ENCODE results near the gene UAP1. TPM values are rescaled to one million over a fixed set of nuclear protein-coding genes. Genes with fewer than 3 reads are reported as not detected.

Gene UAP1
- total RNA-seq, 4 donors from 2014 or later = 51.5 to 246 (median 61.8) TPM

DNA sequence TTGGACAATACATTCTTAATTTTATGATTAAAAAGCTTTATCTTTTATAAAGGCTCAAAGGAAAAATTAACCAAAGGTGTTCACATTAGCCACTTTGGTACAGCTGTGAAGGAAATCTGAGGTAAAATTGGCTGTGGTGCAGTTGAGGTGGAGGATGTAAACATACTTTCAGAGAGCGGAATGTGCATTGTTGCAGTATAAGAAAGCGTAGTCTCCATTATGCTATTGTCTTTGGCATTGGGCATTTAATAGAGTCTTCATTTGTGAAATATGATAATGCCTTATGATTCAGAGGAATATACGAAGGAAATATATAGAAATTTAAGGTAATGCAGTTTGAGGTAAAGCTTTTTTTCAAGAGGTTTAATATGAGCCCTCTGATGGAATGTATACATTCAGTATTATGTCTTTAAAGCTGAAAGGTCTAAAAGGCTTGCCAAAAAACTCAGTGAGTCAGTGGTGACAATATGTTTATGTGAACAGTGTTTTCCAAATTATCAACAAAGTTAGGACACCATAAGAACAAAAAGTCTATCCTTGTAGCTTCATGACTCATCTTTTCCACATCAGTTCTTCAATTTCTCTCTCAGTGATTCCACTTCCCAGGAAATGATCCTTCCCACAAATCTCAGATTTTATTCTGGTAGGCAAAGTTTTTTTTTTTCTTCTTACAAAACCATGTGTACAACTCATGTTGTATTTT is 43.9 kb downstream of the UAP1 start:
- Histone ChIP-seq H3K4me1 (peaks cover 0 to 16% (median 7%) of the 10 kb centered on the region in 4 donors), H3K27ac (replicated peaks in 1 of 4) (peak overlapping the region; percentile 25 to 64 (median 40)), H3K36me3 (peaks cover 0 to 40% (median 20%) of the 10 kb centered on the region in 4 donors), H3K27me3 (no peaks in the 10 kb centered on the region), H3K9me3 (no peaks in the 10 kb centered on the region), H3K4me3 (no peak overlapping the region)
- intact Hi-C loops (cut with DNase I) = no loop called here
- TF ChIP-seq POLR2A (IDR thresholded peaks at IDR 0.05; ENCODE audit: low read depth) (no peak), EP300 (IDR thresholded peaks at IDR 0.05) (peak; percentile 8), POLR2AphosphoS5 (IDR thresholded peaks at IDR 0.05) (peak in 1 of 2 donors; percentile 64)
- TF ChIP-seq, protein P1, sequence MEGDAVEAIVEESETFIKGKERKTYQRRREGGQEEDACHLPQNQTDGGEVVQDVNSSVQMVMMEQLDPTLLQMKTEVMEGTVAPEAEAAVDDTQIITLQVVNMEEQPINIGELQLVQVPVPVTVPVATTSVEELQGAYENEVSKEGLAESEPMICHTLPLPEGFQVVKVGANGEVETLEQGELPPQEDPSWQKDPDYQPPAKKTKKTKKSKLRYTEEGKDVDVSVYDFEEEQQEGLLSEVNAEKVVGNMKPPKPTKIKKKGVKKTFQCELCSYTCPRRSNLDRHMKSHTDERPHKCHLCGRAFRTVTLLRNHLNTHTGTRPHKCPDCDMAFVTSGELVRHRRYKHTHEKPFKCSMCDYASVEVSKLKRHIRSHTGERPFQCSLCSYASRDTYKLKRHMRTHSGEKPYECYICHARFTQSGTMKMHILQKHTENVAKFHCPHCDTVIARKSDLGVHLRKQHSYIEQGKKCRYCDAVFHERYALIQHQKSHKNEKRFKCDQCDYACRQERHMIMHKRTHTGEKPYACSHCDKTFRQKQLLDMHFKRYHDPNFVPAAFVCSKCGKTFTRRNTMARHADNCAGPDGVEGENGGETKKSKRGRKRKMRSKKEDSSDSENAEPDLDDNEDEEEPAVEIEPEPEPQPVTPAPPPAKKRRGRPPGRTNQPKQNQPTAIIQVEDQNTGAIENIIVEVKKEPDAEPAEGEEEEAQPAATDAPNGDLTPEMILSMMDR (IDR thresholded peaks at IDR 0.05) = no peak
- WGBS = 83% methylated on average over 3 of the region's 3 CpGs
- DNase-seq (ENCODE audit: extremely low spot score) = no peak

DNA sequence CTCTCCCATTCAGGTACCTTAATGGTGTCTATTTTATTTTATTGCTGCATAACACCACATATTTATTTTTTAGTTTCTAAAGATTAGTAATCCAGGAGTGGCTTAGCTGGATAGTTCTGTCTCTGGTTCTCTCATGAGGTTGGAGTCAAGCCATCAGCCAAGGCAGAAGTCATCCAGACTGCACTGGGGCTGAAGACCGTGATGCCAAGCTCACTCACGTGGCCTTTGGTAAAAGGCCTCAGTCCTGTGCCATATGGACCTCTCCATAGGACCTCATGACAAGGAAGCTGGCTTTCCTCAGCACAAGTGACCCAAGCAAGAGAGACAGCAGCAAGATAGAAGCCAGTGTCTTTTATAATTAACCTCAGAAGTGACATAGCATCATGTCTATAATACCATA is 47.8 kb downstream of the UAP1 start:
- 100% methylated on average over 2 of the region's 2 CpGs for WGBS
- TF ChIP-seq POLR2A (IDR thresholded peaks at IDR 0.05; ENCODE audit: low read depth) = no peak
- TF ChIP-seq, protein P1 (IDR thresholded peaks at IDR 0.05) = no peak
- TF ChIP-seq POLR2AphosphoS5 (IDR thresholded peaks at IDR 0.05) = no peak
- no peak for TF ChIP-seq EP300 (IDR thresholded peaks at IDR 0.05)
- no peaks in the 10 kb centered on the region for H3K27me3 ChIP-seq
- H3K36me3 ChIP-seq = peaks cover 0 to 6% (median 0%) of the 10 kb centered on the region in 4 donors
- no peaks in the 10 kb centered on the region for H3K9me3 ChIP-seq
- peaks cover 12 to 35% (median 27%) of the 10 kb centered on the region in 4 donors for H3K4me1 ChIP-seq
- H3K27ac ChIP-seq (replicated peaks in 1 of 4) = no peak overlapping the region
- DNase-seq (ENCODE audit: extremely low spot score) = no peak
- intact Hi-C loops (cut with DNase I) = no loop called here
- H3K4me3 ChIP-seq = no peak overlapping the region

DNA sequence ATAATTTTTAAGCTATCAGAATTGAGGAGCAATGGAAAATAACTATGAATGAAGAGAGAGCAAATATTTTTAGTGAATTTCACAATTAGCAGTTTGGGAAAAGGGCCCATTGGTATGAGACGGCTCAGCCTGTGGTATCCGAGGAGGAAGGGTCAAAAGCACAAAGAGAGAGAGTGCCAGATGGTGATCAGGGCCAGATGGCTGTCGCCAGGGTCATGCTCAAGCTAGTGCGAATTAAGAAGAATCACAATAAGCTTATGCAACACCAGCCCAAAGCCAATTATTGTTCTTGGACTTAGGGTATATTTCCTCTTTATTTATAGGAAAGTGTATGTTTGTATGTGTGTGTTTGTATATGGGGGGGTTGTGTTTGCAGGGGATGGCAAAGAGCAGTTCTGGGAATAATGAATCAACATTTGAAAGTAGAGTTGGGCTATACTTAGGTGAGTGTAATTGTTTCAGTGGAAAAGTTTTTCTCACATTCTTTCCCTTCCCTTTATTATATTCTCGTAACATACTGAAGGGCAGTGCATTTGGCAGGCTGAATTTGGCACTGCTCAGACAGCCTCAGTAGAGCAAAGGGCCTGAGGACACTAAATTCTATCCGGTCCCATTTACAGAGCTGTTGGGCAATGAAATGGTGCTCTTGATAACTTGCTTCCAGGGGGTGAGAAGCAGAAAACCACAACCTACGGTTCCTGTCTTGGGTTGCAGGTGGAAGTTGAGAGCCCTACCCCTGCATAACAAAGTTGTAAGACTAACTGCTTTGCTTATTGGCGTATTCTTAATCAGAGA is 51.3 kb downstream of the UAP1 start:
- no peak overlapping the region for H3K4me3 ChIP-seq

DNA sequence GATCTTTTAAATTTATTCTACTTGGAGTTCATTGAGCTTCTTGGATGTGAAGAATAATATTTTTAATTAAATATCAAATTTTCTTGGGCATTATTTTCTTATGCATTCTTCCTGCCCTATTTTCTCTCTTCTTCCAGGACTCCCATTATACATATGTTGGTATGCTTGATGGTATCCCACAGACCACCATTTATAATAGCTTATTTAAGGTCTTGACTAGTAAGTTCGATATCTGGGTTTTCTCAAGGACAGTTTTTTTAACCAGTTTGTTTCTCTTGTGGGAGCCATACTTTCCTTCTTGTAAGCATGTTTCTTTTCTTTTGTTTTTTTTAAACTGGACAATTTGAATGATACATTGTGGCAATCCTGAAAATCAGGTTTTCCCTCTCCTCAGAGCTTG is 55.3 kb downstream of the UAP1 start:
- Histone ChIP-seq H3K27me3 (no peaks in the 10 kb centered on the region), H3K36me3 (no peaks in the 10 kb centered on the region), H3K4me1 (peaks cover 12 to 20% (median 19%) of the 10 kb centered on the region in 4 donors), H3K27ac (replicated peaks in 1 of 4) (no peak overlapping the region), H3K9me3 (peaks cover 0 to 14% (median 5%) of the 10 kb centered on the region in 4 donors), H3K4me3 (no peak overlapping the region)
- TF ChIP-seq EP300 (IDR thresholded peaks at IDR 0.05) = no peak
- TF ChIP-seq POLR2AphosphoS5 (IDR thresholded peaks at IDR 0.05) = no peak
- no peak for TF ChIP-seq POLR2A (IDR thresholded peaks at IDR 0.05; ENCODE audit: low read depth)
- TF ChIP-seq, protein P1 (IDR thresholded peaks at IDR 0.05) = no peak
- 100% methylated on average over 1 of the region's 1 CpG for WGBS
- DNase-seq (ENCODE audit: extremely low spot score) = no peak
- intact Hi-C loops (cut with DNase I) = no loop called here

More for the DNA sequence above, 51.3 kb downstream of the UAP1 start:
- WGBS = 46% methylated on average over 8 of the region's 8 CpGs
- H3K36me3 ChIP-seq = peaks cover 0 to 6% (median 0%) of the 10 kb centered on the region in 4 donors
- peaks cover 0 to 13% (median 5%) of the 10 kb centered on the region in 4 donors for H3K9me3 ChIP-seq
- H3K27me3 ChIP-seq = no peaks in the 10 kb centered on the region
- no peak for DNase-seq (ENCODE audit: extremely low spot score)
- no peak for TF ChIP-seq EP300 (IDR thresholded peaks at IDR 0.05)
- no peak for TF ChIP-seq POLR2A (IDR thresholded peaks at IDR 0.05; ENCODE audit: low read depth)
- TF ChIP-seq POLR2AphosphoS5 (IDR thresholded peaks at IDR 0.05) = peak; percentile 15 to 54
- TF ChIP-seq, protein P1 (IDR thresholded peaks at IDR 0.05) = no peak
- H3K4me1 ChIP-seq = peaks cover 12 to 20% (median 19%) of the 10 kb centered on the region in 4 donors
- H3K27ac ChIP-seq (replicated peaks in 1 of 4) = peak overlapping the region; percentile 74 to 85 (median 76)
- intact Hi-C loops (cut with DNase I) = loop anchor here (5.0 kb wide), 1 partner anchor 189 kb away; no protein-coding TSS in a partner anchor

Measured in esophagus muscularis mucosa (tissue), 4 donors.